Stomach (tissue), 9 donors: ENCODE measurements around the gene PRKG1. TPM values are rescaled to one million over a fixed set of nuclear protein-coding genes. Genes with fewer than 3 reads are reported as not detected.

Source experiments
- DNase-seq, 2 donors: peaks; one replicate each; pipeline versions ENCODE4 v3.0.0 to v3.0.0-alpha.2; 2013 to 2019
- H3K27ac ChIP-seq, 5 donors: fragments of 200-600 bp in 4 of 5; sonication (generic) in 4 of 5; one replicate each; pipeline ENCODE4 v1.5.1; 2013 to 2019; ENCODE audit warnings: mild to moderate bottlenecking in 1 of 5, moderate library complexity in 1 of 5
- H3K27me3 ChIP-seq, 3 donors: fragments of 200-600 bp; sonication (generic); one replicate each; pipeline ENCODE4 v1.5.1; 2017 to 2019; ENCODE audit warnings: mixed run types in 1 of 3
- H3K36me3 ChIP-seq, 4 donors: fragments of 200-600 bp; sonication (generic); 1 replicate in 3 of 4; 2 replicates in 1 of 4; pipeline ENCODE4 v1.5.1; 2016 to 2019
- H3K4me1 ChIP-seq, 4 donors: fragments of 200-600 bp; sonication (generic); one replicate each; pipeline ENCODE4 v1.5.1; 2016 to 2019
- H3K4me3 ChIP-seq, 4 donors: fragments of 200-600 bp; sonication (generic) in 3 of 4; one replicate each; pipeline ENCODE4 v1.5.1; 2016 to 2019; ENCODE audit warnings: mild to moderate bottlenecking in 1 of 4
- H3K9me3 ChIP-seq, 4 donors: fragments of 200-600 bp; sonication (generic); one replicate each; pipeline ENCODE4 v1.5.1; 2016 to 2019
- EP300 ChIP-seq: sonication (generic); formaldehyde crosslinking; IDR thresholded peaks from one replicate; pipeline ENCODE4 v1.6.1; 2017; ENCODE audit warnings: antibody characterized with exemption
- POLR2A ChIP-seq, 4 donors: fragments of 450-650 bp; IDR thresholded peaks; one replicate each; pipeline ENCODE4 v1.6.1; 2016; ENCODE audit warnings: antibody characterized with exemption in 4 of 4, control low read depth in 2 of 4, mild to moderate bottlenecking in 1 of 4, moderate library complexity in 1 of 4
- POLR2AphosphoS5 ChIP-seq, 3 donors: sonication (generic); formaldehyde crosslinking; IDR thresholded peaks; one replicate each; pipeline ENCODE4 v1.6.1; 2016; ENCODE audit warnings: antibody characterized with exemption in 3 of 3
- WGBS, 5 donors: extraction: QIAGEN DNeasy Blood & Tissue Kit in 3 of 5; methylation state at CpG; one replicate each; pipeline versions ENCODE4 v1.1.5 to v1.1.7; 2013 to 2018; 5-methylcytosine and 5-hydroxymethylcytosine counted together
- intact Hi-C: fragments of 100-400 bp; cut with DNase I; formaldehyde crosslinking; loops from one replicate; pipeline ENCODE4 v1.15.1; 2023; ENCODE audit warnings: low total_unique reads
- polyA plus RNA-seq, 3 donors: library from polyadenylated mRNA; stranded (reverse); fragments of 200-250 nt; gene quantifications; one replicate each; pipeline ENCODE4 v1.2.3, GENCODE V29; 2013
- total RNA-seq, 5 donors: library from RNA; depleted of rRNA; stranded (reverse); fragments of >200 nt; gene quantifications; one replicate each; pipeline versions ENCODE4 v1.1.0 to v1.2.3, GENCODE V29; 2014 to 2016
- TF ChIP-seq, protein P1 (sequence below), 7 experiments: fragments of 450-650 bp in 4 of 7; fragments of 200-600 bp in 3 of 7; sonication (generic) in 3 of 7; IDR thresholded peaks; one replicate each; pipeline ENCODE4 v1.5.1; 2016 to 2019; ENCODE audit warnings: antibody characterized with exemption in 7 of 7, control low read depth in 2 of 7, mild to moderate bottlenecking in 1 of 7
- donor health status: healthy with polysubstance abuse.
- donor health status: Bipolar disorder and iron deficiency.
- donor health status: healthy.

Gene PRKG1
- total and polyA plus RNA-seq, 8 donors: 1.5 to 89.2 (median 14.3) TPM

- H3K4me1 ChIP-seq: peaks cover 0 to 6% (median 0%) of the 10 kb centered on the region in 4 donors
- H3K4me3 ChIP-seq: no peak overlapping the region
- H3K27ac ChIP-seq: no peak overlapping the region
- no peaks in the 10 kb centered on the region for H3K9me3 ChIP-seq
- no peaks in the 10 kb centered on the region for H3K27me3 ChIP-seq
- 86 to 95% (median 93%) methylated on average over 4 of the region's 4 CpGs for WGBS, 5 donors
- H3K36me3 ChIP-seq: no peaks in the 10 kb centered on the region
- no peak for DNase-seq
- intact Hi-C loops: no loop called here
- no peak for TF ChIP-seq EP300
- TF ChIP-seq, protein P1, sequence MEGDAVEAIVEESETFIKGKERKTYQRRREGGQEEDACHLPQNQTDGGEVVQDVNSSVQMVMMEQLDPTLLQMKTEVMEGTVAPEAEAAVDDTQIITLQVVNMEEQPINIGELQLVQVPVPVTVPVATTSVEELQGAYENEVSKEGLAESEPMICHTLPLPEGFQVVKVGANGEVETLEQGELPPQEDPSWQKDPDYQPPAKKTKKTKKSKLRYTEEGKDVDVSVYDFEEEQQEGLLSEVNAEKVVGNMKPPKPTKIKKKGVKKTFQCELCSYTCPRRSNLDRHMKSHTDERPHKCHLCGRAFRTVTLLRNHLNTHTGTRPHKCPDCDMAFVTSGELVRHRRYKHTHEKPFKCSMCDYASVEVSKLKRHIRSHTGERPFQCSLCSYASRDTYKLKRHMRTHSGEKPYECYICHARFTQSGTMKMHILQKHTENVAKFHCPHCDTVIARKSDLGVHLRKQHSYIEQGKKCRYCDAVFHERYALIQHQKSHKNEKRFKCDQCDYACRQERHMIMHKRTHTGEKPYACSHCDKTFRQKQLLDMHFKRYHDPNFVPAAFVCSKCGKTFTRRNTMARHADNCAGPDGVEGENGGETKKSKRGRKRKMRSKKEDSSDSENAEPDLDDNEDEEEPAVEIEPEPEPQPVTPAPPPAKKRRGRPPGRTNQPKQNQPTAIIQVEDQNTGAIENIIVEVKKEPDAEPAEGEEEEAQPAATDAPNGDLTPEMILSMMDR (IDR thresholded peaks at IDR 0.05): no peak
- TF ChIP-seq POLR2A (IDR thresholded peaks at IDR 0.05): no peak
- TF ChIP-seq POLR2AphosphoS5 (IDR thresholded peaks at IDR 0.05): no peak
These were observed 39.5 kb upstream of the PRKG1 start for GRCh38 chr10:51034769-51035168.

GRCh38 chr10:51035344-51035743 is 38.9 kb upstream of the PRKG1 start:
- Histone ChIP-seq H3K36me3 (no peaks in the 10 kb centered on the region), H3K4me3 (no peak overlapping the region), H3K9me3 (no peaks in the 10 kb centered on the region), H3K4me1 (peaks cover 0 to 6% (median 0%) of the 10 kb centered on the region in 4 donors), H3K27me3 (no peaks in the 10 kb centered on the region), H3K27ac (no peak overlapping the region)
- DNase-seq: peak; percentile 59 to 75
- WGBS, 5 donors: 67 to 84% (median 82%) methylated on average over 4 of the region's 4 CpGs
- intact Hi-C loops: no loop called here
- no peak for TF ChIP-seq EP300
- no peak for TF ChIP-seq POLR2AphosphoS5 (IDR thresholded peaks at IDR 0.05)

- H3K36me3 ChIP-seq: no peaks in the 10 kb centered on the region
These were observed 28.4 kb upstream of the PRKG1 start for GRCh38 chr10:51045871-51046270.

GRCh38 chr10:51046654-51047053 is 27.6 kb upstream of the PRKG1 start:
- TF ChIP-seq POLR2A (IDR thresholded peaks at IDR 0.05) (no peak), EP300 (no peak), POLR2AphosphoS5 (IDR thresholded peaks at IDR 0.05) (no peak)
- TF ChIP-seq, protein P1 (IDR thresholded peaks at IDR 0.05): no peak
- no peaks in the 10 kb centered on the region for H3K9me3 ChIP-seq
- 69 to 92% (median 85%) methylated on average over 6 of the region's 6 CpGs for WGBS, 5 donors
- H3K27me3 ChIP-seq: no peaks in the 10 kb centered on the region
- no peak overlapping the region for H3K4me3 ChIP-seq
- no peak overlapping the region for H3K27ac ChIP-seq
- no peaks in the 10 kb centered on the region for H3K36me3 ChIP-seq
- H3K4me1 ChIP-seq: no peaks in the 10 kb centered on the region
- intact Hi-C loops: no loop called here
- DNase-seq: no peak

More at GRCh38 chr10:51045871-51046270, 28.4 kb upstream of the PRKG1 start:
- WGBS, 5 donors: 81 to 94% (median 87%) methylated on average over 2 of the region's 2 CpGs
- no peak for TF ChIP-seq EP300
- TF ChIP-seq POLR2A (IDR thresholded peaks at IDR 0.05): no peak
- TF ChIP-seq, protein P1 (IDR thresholded peaks at IDR 0.05): no peak
- no peak for TF ChIP-seq POLR2AphosphoS5 (IDR thresholded peaks at IDR 0.05)
- peak in 1 of 2 donors; percentile 37 for DNase-seq
- no peaks in the 10 kb centered on the region for H3K27me3 ChIP-seq
- no peaks in the 10 kb centered on the region for H3K9me3 ChIP-seq
- H3K27ac ChIP-seq: no peak overlapping the region
- intact Hi-C loops: no loop called here
- no peak overlapping the region for H3K4me3 ChIP-seq
- no peaks in the 10 kb centered on the region for H3K4me1 ChIP-seq

DNA sequence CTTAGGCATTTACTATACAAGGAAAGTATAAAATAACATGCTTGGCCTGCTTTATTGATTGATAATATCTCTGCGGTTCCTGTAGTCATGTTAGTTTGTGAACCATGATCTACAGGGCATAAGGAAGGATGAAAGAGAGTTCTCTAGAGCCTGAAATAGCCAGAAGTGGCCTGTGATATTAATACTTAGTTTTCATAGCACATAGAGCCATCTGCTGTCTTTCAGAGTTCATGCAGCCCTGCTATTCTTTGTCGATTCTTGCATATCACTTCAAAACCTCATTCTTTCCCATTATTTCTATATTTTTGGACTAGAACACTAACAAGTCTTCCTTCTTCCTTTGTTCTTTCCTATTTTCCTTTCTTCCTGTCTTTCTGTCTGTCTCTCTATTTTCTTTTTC is 26.4 kb upstream of the PRKG1 start:
- Histone ChIP-seq H3K9me3 (no peaks in the 10 kb centered on the region), H3K4me3 (no peak overlapping the region), H3K36me3 (no peaks in the 10 kb centered on the region), H3K27me3 (no peaks in the 10 kb centered on the region), H3K27ac (no peak overlapping the region), H3K4me1 (no peaks in the 10 kb centered on the region)
- TF ChIP-seq POLR2A (IDR thresholded peaks at IDR 0.05): no peak
- TF ChIP-seq EP300: no peak
- TF ChIP-seq, protein P1 (IDR thresholded peaks at IDR 0.05): peak in 1 of 7 experiments; percentile 22
- 64 to 83% (median 71%) methylated on average over 2 of the region's 2 CpGs for WGBS, 5 donors
- peak in 1 of 2 donors; percentile 47 for DNase-seq
- intact Hi-C loops: no loop called here
